AG20443 (cell line): ENCODE data around the gene FAM110A.
"Not testable (repeated sequence)": the region's sequence is repeated elsewhere in the genome, so short reads cannot be mapped to it uniquely, and the experiment has no call there.

Experiments
- DNase-seq: peaks from one replicate; pipeline ENCODE4 v3.0.0; 2012; ENCODE audit warnings: low spot score, mixed read lengths

Gene FAM110A

DNA sequence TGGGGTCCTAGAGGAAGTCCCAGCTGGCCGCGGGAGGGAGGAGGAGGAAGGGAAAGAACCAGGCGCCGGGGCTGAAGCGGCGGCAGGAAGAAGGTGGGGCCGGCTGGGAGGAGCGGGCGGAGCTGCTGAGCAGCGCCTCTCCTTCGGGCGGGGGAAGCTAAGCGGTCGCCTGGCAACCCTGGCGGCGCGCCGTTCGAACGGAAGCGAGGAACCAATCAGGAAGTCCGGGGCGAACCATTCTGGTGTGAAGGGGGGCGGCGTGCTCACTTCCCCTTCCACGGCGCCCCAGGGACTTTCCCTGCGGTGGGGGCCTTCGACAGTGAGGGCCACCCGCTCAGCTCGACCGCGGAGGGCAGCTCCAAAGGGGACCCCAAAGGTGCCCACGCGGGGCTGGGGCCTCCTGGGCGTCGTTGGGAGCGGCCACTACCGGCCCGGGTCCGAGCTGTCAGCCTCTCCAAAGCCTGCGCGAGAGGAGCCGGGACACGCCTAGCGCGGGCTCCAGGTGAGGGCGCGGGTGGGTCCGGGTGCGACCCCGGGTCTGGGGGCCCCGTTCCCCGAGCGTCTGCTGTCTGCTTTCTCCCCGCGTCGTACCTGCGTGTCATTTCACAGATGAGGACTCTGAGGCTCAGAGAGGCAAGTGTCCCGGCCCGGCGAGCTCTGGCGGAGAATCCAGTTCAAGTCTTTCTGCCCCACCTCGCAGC is at the start of gene FAM110A:
TSS of gene FAM110A (plus strand) at position 266 of the 701 bp plus-strand sequence. CDS start 11,090 bp downstream, outside the sequence.
- DNase-seq: peak; percentile 95

- no peak for DNase-seq
These were observed 45.7 kb upstream of the FAM110A start for GRCh38 chr20:787825-788224.

DNA sequence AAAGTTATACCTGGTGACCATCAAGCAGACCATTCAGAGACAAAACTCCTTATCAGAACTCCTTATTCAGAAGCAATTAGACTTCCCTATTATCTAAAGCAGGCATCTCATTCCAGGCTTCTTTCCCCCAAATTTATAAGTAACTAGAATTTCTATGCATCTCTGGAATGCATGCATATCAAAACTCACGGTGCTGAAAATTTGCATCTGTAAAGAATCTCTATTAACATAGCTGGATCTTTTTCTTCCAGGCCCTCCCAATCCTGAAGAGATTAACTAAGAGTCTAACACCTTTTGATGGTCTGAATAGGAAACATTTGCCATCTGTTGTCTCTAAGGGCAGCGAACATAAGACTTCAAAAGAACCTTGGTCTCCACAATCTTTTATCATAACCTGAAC is 42.5 kb upstream of the FAM110A start:
- DNase-seq: no peak

DNA sequence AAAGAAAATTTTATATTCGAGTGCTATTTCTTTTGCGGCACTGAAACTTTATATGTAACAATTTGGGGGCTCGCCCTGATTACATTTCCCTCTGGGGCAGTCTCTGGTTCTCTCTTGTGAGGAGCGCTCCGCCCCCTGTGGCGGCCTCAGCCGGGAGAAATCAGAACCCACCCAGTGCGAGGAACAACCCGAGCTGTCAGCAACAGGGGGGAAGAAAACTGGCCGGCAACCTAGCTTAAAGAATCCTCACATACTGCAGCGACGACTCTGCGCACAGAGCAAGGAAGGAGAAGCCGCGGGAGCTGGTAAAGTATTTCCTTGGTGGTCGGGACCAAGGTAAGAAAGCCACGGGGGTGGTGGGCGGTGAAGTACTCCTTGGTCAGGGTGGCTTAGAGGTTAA is 41.3 kb upstream of the FAM110A start:
- DNase-seq: no peak

- no peak for DNase-seq
These were observed 36.6 kb upstream of the FAM110A start for GRCh38 chr20:796921-797320.

GRCh38 chr20:798746-799145 is 34.8 kb upstream of the FAM110A start:
- DNase-seq: not testable (repeated sequence)

GRCh38 chr20:800026-800425 is 33.5 kb upstream of the FAM110A start:
- DNase-seq: not testable (repeated sequence)

DNA sequence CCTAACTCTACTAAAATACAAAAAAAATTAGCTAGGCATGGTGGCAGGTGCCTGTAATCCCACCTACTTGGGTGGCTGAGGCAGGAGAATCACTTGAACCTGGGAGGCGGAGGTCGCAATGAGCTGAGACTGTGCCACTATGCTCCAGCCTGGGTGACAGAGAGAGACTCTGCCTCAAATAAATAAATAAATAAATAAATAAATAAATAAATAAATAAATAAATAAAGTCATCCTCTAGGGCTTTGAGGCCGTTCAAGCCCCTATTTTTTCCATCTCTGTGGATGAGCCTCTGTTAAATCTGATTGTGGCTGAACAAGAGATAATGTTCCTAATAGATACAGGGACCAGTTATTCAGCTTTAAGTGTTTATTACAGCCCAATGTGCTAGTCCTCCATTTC is 31.8 kb upstream of the FAM110A start:
- DNase-seq: no peak

DNA sequence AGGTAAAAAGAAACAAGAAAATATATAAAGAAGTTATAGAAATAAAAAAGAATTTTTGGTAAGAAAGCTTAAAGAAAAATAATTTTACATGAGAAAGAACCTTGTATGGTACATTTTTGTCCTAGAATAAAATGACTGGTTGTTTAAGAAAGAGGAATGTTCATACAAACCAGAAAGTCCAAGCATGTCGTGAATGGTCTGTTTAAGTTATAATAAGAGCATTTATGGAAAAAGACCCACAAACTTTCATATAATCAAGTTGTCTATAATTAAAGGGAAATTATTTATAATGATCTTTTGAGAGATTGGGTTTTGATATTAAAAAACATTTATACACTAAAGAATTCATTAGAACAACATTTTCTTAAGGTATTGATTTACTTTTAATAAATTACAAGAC is 27.8 kb upstream of the FAM110A start:
- DNase-seq: no peak

DNA sequence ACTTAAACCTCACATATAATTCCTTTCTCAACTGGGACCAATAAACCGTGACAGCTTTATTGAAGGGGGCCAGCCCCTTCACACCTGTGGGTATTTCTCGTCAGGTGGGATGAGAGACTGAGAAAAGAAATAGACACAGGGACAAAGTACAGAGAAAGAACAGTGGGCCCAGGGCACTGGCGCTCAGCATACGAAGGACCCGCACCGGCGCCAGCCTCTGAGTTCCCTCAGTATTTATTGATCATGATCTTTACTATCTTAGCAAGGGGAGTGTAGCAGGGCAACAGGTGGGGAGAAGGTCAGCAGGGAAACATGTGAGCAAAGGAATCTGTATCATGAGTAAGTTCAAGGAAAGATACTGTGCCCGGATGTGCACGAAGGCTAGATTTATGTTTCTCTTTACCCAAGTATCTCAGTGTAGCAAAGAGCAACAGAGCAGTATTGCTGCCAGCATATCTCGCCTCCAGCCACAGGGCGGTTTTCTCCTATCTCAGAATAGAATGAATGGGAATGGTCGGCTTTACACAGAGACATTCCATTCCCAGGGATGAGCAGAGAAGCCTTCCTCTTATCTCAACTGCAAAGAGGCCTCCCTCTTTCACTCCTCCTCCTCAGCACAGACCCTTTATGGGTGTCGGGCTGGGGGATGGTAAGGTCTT is 21.6 kb upstream of the FAM110A start:
- DNase-seq: not testable (repeated sequence)

DNA sequence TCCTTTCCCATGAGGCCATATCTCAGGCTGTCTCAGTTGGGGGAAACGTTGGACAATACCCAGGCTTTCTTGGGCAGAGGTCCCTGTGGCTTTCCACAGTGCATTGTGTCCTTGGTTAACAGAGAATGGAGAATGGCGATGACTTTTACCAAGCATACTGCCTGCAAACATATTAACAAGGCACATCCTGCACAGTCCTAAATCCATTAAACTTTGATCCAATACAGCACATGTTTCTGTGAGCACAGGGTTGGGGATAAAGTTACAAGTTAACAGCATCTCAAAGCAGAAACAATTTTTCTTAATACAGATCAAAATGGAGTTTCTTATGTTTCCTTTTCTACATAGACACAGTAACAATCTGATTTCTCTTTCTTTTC is 21.1 kb upstream of the FAM110A start:
- DNase-seq: not testable (repeated sequence)

GRCh38 chr20:813390-813789 is 20.1 kb upstream of the FAM110A start:
- DNase-seq: no peak

DNA sequence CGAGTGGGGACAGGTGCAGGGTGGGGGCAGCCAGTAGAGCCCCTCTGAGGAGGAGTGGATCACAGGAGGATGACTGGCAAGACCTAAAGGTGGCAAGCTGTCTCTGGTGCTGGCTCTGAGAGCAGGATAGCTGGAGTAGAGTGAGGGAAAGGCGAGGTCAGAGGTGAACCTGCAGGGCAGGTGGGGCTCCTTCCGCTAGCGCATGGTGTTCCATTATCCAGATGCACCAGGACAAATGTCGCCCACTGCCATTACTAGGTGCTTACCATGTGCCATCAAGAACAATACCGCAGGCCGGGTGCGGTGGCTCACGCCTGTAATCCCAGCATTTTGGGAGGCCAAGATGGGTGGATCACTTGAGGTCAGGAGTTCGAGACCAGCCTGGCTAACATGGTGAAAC is 18.3 kb upstream of the FAM110A start:
- no peak for DNase-seq

- DNase-seq: peak; percentile 75
These were observed 17.5 kb upstream of the FAM110A start for GRCh38 chr20:815914-816606.

DNA sequence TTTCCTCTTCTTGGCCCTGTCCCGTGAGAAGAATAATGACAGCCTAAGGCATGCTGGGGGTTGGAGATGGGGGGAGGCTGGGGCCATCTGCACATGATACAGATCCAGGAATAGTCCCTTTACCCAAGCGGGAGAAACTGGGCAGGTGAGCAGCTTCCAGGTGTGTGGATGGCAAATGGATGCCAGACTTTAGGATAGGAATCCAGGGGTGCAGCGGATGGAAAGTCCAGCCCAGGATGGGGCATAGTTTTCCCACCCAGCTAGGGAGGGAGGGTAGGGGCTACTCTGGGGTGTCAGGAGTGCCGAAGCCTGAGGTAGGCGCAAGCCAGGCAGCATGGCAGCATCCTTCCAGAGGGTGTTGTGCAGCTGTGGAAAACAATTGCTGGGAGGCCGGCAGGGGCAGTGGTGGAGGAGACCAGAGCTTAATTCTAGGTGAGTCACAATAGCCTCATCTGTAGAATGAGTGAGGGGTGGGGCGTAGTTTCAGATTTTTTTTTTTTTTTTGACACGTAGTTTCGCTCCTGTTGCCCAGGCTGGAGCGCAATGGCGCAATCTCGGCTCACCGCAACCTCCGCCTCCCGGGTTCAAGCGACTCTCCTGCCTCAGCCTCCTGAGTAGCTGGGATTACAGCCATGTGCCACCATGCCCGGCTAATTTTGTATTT is 15.4 kb upstream of the FAM110A start:
- no peak for DNase-seq

DNA sequence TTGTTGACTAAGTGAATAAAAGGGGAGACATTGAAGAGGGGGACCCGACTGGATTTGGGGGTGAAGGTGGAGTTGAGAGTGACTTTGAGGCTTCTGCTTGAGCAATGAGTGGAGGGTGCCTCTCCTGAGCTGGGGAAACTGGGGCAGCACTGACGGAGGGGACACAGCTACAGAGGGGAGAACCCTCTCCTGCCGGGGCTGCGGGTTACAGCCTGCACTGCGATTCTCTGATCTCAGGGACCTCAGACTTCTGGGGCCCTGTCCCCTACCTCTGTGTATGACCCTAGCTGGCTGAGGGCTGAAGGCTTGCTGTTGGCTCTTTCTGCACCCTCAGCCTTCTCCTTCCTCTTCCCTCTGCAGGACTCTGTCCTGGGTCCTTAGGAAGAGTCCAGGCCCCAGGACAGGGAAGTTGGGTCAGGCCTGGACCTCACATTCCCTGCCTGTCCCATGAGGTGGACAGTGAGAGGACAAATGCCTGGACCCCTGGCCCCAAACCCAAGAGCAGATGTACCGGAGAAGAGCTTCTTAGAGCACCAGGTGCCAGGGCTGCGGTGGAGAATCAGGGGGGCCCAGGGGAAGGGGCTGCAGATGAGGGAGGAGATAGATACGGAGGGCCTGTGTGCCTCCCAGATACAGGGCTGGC is 13.7 kb upstream of the FAM110A start:
- no peak for DNase-seq

- no peak for DNase-seq
These were observed 13.1 kb upstream of the FAM110A start for GRCh38 chr20:820323-820953.

- no peak for DNase-seq
These were observed 12.3 kb upstream of the FAM110A start for GRCh38 chr20:821046-821730.

GRCh38 chr20:821731-822065 is 11.8 kb upstream of the FAM110A start:
- no peak for DNase-seq

GRCh38 chr20:822651-823573 is 10.6 kb upstream of the FAM110A start:
- no peak for DNase-seq
